Myocyte (in vitro differentiated cells): ENCODE measurements around the gene SERPINB4. TPM values are rescaled to one million over a fixed set of nuclear protein-coding genes. Genes with fewer than 3 reads are reported as not detected.

Source experiments
- total RNA-seq: library from RNA; depleted of rRNA; stranded (reverse); fragments of >200 nt; gene quantifications from 2 replicates; pipeline ENCODE4 v1.2.3, GENCODE V29; 2014

The SERPINB4 gene
- total RNA-seq, 1 donor from 2014 or later: not detected

Other genes with a start within 250 kb of the SERPINB4 start
- gene VPS4B, start 221.8 kb downstream of the SERPINB4 start, total RNA-seq: 18.8 and 19.6 TPM in 2 replicates
- gene SERPINB5, start 167.3 kb downstream of the SERPINB4 start, total RNA-seq: not detected in 2 replicates
- gene SERPINB12, start 101.9 kb downstream of the SERPINB4 start, total RNA-seq: 0.68 and 1.9 TPM in 2 replicates
- gene SERPINB13, start 56.9 kb downstream of the SERPINB4 start, total RNA-seq: not detected in 2 replicates
- gene SERPINB3, start 17.6 kb upstream of the SERPINB4 start, total RNA-seq: not detected in 2 replicates
- gene SERPINB11, start 58.7 kb upstream of the SERPINB4 start, total RNA-seq: not detected in 2 replicates
- gene SERPINB7, start 131.2 kb upstream of the SERPINB4 start, total RNA-seq: 4.5 and 6.4 TPM in 2 replicates
- 0.40 and 1.3 TPM in 2 replicates for gene SERPINB2, start 243.4 kb upstream of the SERPINB4 start, total RNA-seq